Inferior parietal cortex (tissue), 1 donor: ENCODE data around the gene EN1.

ENCODE experiments used
- DNase-seq: peaks from one replicate; pipeline ENCODE4 v3.0.0-alpha.2; 2016; ENCODE audit errors: extremely low spot score

Gene EN1

DNA sequence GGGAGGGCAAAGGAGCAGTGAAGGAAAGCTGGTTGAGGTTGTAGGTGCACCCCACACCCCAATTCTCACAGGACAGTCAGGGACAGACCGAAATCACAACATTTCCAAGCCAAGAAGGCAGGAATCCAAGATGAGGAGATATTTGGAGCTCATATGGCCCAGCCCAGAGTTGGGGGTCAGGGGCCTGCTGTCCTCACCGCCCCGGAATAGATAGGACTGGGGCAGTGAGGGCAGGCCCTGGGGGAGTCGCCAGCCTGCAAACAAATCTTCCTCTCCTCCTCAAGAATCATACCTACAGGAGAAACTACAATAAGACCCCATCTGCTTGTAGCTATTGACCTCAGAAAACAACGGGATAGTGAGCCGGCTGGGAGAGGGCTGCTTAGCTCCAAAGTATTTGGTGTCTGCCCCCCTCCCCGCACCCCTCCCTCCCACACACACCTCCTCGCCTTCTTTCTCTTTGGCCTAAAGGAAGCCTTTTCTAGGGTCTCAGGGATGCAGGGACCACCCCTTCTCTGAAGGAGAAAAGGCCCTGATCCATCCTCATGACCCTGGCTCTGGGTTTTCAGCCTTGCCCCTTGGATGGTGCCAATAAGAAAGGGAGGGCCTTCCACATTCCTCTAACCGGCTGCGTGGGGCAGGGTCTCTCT, 3.8 kb downstream of the EN1 start:
- no peak for DNase-seq

DNA sequence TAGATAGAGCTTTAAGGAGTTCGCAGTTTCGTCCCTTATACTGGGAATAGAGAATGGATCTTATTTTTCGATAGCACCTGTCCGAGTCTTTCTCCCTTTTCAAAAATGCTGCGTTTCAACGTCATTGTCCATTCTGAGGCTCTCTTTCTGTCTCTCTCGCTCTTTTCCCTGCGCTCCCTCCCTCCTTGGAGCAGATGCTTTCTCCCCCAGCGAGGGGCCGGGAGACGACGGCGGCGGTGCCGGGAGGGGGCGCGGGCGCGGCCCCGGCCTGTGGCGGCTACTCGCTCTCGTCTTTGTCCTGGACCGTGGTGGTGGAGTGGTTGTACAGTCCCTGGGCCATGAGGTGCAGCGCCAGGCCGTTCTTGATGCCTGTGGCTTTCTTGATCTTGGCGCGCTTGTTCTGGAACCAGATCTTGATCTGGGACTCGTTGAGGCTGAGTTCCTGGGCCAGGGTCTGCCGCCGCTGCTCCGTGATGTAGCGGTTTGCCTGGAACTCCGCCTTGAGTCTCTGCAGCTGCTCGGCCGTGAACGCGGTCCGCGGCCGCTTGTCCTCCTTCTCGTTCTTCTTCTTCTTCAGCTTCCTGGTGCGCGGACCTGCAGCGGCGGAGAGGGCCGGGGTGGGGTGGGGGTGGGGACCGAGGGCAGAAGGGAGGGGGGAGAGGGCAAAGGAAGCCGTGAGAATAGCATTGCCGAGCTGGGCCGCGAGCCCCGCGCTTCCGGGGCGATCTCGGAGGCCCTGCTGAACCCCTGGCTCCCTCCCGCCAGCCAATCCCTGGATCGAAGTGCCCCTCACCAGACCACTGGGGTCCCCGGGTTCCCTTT, 4.6 kb downstream of the EN1 start:
- DNase-seq, result no peak

GRCh38 chr2:118841828-118842461, 5.5 kb downstream of the EN1 start:
- DNase-seq, result no peak

DNA sequence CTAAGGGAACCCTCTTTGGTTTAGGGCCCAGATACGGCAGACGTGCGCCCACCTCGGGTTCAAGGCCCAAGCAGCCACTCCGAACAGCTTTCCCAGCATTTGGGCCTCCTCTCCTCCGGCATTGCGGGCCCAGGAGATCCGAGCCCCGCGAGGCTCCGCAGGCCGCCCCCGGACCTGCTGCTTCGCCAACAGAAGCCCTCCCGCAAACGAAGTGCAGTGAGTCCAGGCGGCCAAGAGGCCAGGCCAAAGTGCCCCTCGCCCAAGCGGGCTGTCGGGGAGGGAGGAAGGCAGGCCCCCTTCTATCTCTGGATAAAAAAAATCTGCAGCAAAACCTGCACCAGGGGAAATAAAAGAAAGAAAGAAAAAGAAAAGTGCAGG, 6.0 kb downstream of the EN1 start:
- DNase-seq, result no peak

DNA sequence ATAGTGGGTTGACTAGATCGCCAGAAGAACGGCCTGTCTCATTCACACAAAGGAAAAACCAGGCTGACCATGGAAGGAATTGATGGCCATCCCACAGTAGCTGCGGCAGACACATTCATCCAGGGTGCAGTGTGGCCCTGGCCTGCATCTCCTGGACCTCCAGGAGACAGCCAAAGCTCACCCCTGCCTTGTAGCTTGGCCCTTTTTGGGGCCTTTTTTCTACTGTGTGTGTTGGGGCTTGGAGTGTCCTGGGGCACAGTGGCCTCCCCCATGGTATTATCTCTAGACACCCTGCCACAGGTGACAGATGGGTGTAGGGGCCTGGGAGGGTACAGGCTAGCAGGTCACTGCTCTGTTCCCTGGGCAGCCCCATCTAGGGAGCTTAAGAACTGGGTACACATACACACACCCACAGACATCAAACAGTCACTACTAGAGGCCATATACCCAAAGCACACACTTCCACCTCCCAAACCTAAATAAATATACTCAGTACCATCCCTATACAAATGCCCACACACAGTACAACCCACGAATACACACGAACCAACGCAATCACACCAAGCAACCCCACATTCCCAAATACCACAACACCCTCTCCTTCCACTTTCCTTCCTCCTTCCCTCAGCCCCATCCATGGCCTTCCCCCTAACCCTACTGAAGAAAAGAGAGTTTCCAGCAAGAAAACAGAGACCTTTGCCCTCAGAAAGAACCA, 8.6 kb downstream of the EN1 start:
- no peak for DNase-seq

DNA sequence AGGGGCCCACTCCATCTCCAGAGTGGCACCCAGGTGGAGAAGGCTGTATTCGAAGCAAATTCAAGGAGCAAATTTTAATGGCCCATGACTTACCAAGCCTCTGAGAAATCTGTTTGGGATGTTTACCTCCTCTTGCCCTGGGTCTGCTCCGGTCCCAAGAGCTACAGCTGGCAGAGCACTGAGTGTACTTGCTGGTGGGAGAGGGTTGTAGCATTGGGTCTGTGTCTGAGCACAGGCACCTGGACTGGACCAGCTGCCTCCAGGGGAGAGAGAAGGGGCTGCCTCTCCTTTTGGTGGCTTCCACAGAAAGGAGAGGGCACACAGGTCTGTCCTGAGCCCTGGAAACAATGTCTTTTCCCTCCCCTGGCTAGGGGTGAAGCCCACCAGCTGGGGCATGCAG, 9.8 kb downstream of the EN1 start:
- no peak for DNase-seq

GRCh38 chr2:118837067-118837466, 10.4 kb downstream of the EN1 start:
- no peak for DNase-seq

DNA sequence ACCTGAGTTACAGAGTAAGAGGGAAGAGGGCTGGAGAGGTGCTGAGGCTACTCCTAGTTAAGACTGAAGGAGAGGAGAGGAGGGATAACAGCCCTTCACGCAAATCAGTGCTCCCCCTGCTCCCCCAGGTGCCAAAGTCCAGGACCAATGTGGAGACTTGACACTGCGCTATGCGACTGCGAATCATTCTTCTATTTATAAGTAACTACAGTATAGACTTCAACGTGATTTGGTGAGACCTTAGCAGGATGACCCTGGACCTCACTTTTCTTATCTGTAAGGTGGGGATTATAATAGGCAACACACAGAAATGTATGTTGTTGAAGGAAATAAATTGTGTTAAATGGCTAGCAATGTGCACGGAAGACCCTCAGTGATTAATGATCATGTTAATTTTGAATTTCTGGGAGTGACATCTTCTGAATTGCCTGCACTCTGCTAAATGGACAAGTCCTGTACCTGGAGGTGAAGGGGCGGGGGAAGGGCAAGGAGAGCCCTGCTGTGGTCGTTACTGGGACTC, 11.0 kb downstream of the EN1 start:
- no peak for DNase-seq

- no peak for DNase-seq
Measured at GRCh38 chr2:118835746-118836410, 11.6 kb downstream of the EN1 start.

GRCh38 chr2:118834901-118835745, 12.3 kb downstream of the EN1 start:
- DNase-seq, result no peak

GRCh38 chr2:118834440-118834810, 13.0 kb downstream of the EN1 start:
- no peak for DNase-seq

- DNase-seq, result no peak
Measured at GRCh38 chr2:118833716-118834439, 13.6 kb downstream of the EN1 start.

DNA sequence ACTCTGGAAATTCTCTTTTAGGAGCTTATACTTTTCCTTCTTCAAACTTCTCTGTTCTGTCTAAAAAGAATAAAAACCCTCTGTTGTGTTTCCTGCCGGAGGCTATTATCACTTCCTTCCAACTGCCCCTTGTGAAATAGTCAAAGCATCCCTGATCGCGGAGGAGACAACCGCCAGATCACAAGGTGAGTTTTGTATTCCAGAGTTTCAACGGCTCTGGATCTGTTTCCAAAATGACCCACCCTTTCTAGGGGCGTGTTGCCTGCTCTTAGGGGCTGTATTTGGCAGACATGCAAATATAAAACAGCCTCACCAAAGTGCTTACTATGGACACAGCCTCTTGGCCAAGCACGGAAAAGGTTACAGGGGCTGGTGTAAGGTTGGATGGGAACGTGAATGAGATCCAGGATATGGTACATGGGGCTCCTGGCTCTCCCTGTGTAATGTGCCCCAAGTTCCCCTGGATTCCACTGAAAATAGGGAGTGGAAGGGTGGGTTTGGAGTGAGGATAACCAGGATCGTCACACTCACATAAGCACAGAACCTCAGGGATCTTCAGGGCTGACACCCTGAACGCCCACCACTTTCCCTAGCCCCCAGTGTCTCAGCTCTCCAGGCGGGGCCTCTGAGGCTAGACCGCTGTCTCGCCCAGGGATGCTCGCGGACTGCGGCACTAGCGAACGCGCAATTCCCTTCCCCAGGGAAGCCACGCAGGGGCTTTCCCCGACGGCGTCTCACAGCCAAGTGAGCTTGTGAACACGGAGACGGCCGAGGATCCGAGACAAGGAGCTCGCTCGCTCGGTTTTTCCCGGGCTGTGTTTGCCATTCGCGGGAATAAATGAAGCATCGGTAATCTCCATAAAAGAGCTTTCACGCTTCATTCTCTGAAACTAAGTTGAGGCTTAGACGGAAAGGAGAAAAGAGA, 14.4 kb downstream of the EN1 start:
- no peak for DNase-seq

DNA sequence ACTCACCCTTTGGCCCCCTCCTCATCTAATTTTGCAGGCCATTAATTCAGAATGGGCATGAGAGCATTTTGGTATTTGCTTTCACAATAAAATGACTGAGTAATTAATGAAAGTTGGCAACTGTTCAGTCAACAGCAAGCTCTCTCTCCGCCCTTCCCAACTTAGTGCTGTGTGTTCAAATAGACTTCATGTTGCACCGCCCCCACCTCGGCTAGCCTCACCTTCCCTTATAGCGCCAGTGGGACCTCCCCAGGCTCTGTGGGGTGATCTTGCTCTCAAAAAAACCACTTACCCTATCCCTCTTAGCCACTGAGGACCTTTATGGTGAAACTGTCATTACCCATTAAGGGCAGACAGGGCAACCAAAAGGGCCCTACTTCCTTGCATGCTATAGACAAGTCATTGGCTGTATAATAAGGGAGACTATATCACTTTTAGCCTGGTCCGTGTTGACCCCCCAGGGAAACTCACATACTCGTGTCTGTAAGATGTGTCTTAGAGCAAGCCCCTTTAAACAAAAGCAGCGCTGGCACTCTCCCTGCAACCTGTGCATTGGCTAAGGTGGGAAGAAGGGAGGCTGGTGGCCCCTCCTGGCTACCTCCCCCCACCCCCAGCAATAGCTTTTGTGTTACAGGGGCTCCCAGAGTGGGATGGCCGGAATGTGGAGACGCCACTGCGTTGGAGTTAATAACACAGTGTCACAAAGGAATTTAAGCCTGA, 15.2 kb downstream of the EN1 start:
- DNase-seq, result no peak

GRCh38 chr2:118830881-118831280, 16.6 kb downstream of the EN1 start:
- DNase-seq, result no peak

DNA sequence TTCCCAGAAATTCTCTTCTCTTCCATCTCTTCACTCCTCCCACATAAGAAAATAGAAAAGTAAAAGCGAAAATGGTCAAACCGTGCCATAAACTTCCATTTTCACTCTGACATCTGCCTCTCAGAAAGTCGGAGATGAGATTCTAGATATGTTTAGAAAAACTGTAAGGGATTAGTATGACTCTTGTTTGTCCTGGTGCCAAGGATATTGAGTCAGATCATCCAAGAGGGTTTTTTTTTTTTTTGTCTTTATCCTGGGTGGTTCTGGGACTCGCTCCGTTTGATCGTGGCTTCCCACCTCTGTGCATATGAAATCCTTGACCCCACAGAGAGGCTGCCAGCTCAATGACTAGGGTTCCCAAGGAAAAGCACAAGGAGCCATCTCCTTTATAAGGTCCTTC, 17.3 kb downstream of the EN1 start:
- DNase-seq, result no peak

- no peak for DNase-seq
Measured at GRCh38 chr2:118826093-118826492, 21.4 kb downstream of the EN1 start.

DNA sequence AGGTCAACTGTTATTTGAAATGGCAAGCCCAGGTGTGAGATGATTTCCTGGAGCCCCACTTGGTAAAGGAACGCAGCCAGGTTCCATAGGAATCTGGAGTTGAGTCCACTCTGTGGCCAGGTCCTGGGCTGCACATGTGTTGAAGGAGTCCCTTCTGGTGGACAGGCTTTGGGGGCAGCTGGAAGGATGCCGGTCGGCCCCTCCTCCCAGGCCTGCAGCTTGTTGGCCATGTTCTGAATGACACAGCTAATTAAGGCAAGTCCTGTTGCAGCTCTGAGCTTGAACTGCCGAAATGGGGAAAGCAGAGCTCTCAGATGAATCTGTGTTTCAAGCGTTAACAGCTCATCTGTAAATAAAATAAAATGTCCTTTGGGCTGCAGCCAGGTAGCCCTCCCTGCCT, 23.8 kb downstream of the EN1 start:
- DNase-seq, result no peak
